ENCODE measurements around the gene SPINT4.
A peak's percentile ranks its signal among the peaks of the same experiment; 100 is the strongest.

Gene SPINT4

DNA sequence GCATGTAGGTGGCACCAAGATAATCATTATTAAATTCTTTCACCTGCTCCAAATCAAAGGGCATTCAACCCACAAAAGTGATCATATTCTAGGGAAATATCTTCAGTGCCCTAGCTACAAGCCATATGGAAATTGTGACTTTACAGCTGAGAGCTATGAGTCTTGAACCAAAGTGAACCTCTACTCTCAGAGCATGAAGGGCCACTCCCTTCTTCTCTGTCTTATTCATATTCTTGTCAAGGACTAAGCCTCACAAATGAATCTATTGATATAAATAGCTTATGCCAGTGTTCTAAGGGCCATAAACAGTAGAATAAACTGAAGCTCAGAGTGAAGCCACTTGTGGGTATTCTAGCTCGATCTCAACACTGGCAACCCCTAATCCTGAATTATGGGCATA is 29.6 kb downstream of the SPINT4 start:
- TF ChIP-seq, protein P1, sequence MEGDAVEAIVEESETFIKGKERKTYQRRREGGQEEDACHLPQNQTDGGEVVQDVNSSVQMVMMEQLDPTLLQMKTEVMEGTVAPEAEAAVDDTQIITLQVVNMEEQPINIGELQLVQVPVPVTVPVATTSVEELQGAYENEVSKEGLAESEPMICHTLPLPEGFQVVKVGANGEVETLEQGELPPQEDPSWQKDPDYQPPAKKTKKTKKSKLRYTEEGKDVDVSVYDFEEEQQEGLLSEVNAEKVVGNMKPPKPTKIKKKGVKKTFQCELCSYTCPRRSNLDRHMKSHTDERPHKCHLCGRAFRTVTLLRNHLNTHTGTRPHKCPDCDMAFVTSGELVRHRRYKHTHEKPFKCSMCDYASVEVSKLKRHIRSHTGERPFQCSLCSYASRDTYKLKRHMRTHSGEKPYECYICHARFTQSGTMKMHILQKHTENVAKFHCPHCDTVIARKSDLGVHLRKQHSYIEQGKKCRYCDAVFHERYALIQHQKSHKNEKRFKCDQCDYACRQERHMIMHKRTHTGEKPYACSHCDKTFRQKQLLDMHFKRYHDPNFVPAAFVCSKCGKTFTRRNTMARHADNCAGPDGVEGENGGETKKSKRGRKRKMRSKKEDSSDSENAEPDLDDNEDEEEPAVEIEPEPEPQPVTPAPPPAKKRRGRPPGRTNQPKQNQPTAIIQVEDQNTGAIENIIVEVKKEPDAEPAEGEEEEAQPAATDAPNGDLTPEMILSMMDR (IDR thresholded peaks at IDR 0.05) = no peak

DNA sequence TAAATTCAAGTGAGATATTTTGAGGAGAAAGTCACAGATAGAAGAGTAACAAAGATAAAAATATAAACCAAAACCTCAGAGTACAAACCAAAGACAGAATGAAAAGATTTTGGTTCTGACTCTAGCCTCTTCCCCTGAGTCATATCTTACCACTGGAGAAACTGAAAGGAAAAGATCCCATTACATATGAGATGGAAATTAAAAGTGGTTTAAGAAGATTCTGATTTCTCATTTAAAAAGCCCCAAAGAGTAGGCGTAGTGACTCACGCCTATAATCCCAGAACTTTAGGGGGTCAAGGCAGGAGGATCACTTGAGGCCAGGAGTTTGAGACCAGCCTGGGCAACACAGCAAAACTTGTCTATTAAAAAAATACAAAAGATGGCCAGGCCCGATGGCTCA is 30.6 kb downstream of the SPINT4 start:
- TF ChIP-seq, protein P1 (IDR thresholded peaks at IDR 0.05) = no peak

DNA sequence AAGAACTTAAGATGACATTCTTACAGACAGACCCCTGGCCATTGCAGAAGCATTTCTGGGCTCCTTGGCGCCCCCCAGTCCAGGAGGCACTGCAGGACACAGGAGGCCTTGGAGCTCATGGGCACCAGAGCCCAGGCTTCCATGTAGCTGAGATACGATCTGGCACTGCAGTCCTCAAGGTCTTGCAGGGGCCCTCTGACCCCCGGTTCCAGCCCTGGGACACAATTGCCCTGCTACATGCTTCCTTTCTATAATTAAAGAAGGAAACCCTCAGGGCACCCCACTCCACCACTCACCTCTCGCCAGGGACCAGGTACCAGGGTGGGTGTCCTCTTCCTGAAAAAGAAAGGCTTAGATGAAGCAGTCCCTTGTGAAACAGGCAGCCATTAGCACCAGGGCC is 35.9 kb downstream of the SPINT4 start:
- TF ChIP-seq, protein P1 (IDR thresholded peaks at IDR 0.05) = no peak

DNA sequence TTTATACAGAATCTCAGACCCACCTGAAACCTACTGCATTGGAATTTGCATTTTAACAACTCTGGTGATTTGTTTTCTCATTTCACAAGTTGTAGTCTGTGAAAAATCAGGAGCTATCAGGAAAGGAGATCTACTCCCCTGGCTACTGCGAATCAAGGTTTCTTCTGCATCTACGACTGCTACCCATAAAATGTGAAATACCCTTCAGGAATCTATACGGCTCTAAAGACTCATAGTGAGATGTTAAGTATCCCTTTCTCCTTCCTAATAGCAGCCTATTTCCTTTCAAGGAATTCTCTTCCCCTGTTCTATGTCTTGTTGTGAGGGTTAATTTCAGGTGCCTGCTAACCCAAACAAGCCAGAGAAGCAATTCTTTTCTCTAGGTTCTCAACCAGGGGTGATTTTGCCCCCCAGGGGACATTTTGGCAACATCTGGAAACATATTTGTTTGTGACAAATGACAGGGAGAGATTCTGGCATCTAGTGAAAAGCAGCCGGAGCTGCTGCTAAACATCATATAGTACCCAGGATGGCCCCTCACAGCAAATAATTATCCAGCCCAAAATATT is 43.2 kb downstream of the SPINT4 start:
- TF ChIP-seq, protein P1 (IDR thresholded peaks at IDR 0.05) = no peak

DNA sequence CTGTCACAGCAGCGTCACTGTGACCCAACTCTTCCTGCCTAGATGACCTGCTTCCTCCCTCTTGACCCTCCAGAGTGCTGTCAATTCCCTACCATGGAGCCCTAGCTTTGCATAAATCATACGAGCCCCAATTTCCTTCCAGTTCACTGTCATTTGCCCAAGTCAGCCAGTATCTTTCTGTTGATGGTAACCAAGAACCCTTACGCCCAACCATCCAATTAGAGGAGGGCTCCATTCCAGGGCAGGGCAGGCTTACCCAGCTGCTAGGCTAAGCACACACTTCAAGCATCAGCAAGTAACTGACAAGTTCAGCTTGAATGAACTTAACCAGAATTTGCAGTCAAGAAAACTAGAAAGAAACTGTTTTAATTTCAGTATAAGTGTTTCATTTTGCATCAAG is 43.8 kb downstream of the SPINT4 start:
- TF ChIP-seq, protein P1 (IDR thresholded peaks at IDR 0.05) = no peak

DNA sequence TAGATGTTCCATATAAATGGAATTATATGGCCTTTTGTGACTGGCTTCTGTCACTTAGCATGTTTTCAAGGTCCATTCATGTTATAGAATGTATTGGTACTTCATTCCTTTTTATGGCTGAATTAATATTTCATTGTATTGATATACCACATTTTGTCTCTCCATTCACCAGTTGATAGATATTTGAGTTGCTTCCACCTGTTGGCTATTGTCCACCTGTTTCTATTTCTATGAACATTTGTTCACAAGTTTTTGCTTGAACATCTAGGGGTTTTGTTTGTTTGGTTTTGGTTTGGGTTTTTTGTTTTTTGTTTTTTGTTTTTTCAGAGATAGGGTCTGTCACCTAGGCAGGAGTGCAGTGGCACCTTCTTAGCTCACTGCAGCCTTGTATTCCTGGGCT is 46.3 kb downstream of the SPINT4 start:
- TF ChIP-seq, protein P1 (IDR thresholded peaks at IDR 0.05) = no peak

DNA sequence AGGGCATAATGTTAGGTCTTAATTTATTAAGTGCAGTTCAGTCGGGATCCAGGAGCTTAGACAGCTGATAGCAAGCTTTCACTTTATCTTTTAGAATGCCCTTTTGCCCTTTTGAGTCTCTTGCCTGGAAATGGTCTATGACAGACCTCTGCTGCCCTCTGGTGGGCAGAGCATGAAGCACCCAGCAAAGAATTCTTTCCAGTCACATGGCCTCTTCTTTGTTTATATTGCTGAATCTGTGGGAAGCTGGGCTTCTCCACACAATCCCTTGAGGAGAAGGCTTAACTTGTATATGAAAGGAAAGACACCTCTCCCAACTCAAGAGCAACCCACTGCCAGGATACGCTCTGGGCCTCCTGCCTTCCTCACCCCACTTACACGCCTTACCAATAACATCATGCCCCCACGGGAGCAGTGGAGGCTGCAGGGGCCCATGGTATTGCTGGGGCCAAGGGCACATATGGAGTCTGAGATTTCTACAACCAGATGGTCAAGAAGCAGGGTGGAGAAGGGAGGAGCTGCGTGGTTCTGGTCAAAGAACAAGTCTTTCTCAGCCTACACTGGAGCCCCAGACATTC is 49.1 kb downstream of the SPINT4 start:
- TF ChIP-seq, protein P1 (IDR thresholded peaks at IDR 0.05) = peak; percentile 94

DNA sequence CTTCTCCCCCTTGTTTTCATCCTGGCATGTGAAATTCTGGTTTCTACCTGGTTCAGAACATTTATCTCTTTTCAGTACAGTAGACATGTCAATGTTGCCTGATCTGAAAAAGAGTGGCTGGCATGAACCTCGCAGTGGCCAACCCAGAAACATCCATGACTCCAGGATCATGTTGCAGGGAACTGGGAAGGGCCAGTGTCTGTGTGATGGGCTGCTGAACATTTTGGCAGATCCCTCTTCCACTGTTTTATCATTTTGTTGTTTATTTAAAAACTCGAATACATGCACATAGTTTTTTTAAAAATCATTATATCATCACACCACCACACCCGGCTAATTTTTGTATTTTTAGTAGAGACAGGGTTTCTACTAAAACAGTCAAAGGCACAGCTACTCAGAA is 50.5 kb downstream of the SPINT4 start:
- TF ChIP-seq, protein P1 (IDR thresholded peaks at IDR 0.05) = no peak
